CD4-positive, alpha-beta T cell treated with Interleukin-4 for 4 hours (primary cell): ENCODE results near the gene MBD6.
"Not testable (repeated sequence)": the region's sequence is repeated elsewhere in the genome, so short reads cannot be mapped to it uniquely, and the experiment has no call there.

ENCODE experiments used
- DNase-seq: peaks from one replicate; pipeline ENCODE4 v3.0.0-alpha.2; 2020

MBD6 gene

GRCh38 chr12:57515408-57515933 lies 7.2 kb upstream of the MBD6 start:
- no peak for DNase-seq

DNA sequence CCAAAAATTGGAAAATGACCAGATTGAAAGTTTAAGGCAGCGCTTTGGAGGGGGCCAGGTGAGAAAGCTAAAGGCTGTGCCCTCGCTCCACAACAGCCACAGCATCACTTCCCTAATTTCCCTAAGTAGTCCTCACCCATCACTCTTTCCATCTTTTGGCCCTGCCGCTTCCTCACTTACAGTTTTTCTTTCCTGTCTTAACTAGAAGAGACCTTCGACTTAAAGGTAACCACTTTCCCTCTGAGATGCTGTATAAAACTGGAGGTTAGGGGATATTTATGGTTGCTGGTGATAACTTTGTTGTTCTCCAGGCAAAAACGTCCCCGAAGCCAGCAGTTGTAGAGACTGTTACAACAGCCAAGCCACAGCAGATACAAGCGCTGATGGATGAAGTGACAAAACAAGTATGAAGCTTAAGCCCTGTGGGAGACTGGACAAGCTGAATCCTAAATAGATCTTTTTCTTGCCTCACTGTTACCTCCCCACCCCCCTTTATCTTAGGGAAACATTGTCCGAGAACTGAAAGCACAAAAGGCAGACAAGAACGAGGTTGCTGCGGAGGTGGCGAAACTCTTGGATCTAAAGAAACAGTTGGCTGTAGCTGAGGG lies 6.6 kb upstream of the MBD6 start:
- DNase-seq, result no peak

- no peak for DNase-seq
Measured at GRCh38 chr12:57516617-57517153, 5.9 kb upstream of the MBD6 start.

DNA sequence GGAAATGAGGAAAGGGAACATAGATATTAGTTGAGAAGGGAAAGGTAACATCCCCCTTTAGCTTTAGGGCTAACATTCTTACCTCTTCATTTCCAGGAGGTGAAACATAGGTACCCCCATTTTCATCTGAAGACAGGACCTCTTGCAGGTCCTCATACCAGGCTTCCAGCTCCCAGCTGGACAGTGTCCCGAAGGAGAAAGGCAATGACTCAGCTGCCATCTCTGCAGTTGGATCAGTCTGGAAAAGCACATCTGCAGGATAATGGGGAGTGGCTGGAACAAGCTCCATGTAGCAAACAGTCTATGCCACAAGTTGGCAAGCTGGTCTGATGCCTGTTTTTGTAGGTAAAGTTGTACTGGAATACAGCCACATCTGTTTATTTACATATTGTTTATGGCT lies 5.4 kb upstream of the MBD6 start:
- DNase-seq, result no peak

- not testable (repeated sequence) for DNase-seq
Measured at GRCh38 chr12:57517718-57518117, 4.9 kb upstream of the MBD6 start.

GRCh38 chr12:57518176-57518919 lies 4.3 kb upstream of the MBD6 start:
- no peak for DNase-seq

DNA sequence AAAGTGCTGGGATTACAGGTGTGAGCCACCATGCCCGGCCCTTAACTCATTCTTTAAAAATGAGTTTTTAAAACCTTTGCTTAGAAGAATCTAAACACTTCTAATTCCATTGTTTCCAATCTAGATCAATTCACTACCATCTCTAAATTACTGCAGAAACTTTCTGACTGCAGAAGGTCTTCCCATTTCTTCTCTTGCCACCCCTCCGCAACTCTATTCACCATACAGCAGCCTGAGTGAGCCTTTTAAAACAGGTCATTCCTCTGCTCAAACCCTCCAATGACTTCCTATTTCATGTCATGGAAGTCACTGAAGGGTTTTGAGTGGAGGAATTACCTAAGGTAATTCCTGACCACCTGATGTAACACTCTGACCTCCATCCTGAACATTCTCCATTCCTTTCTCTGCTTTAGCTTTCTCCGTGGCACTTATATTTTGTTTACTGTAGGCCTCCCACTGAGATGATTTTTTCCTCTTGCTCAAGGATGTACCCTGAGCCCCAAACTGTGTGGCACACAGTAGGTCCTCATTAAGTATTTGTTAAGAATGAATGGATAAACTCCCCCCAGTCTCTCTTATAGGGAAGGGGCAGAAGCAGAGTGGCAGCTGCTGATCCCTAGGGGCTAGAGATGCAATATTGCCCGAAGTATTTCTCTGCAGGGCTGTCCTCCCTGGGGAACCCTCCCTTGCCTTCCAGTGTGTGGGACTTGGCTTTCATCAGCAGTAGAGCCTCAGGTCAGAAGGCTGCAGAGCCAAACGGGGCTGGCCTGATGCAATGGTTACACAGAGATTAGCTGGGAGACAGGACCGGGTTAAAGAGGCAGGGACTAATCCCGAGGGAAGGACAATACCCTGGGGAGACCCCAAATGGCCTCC lies 3.5 kb upstream of the MBD6 start:
- no peak for DNase-seq

GRCh38 chr12:57519796-57520052 lies 2.9 kb upstream of the MBD6 start:
- no peak for DNase-seq

GRCh38 chr12:57520053-57520818 lies 2.4 kb upstream of the MBD6 start, which contains the start of gene DDIT3:
DDIT3 (minus strand) TSS chr12:57520514; CDS start chr12:57517406, 3,108 bp downstream.
- peak; percentile 99 for DNase-seq

DNA sequence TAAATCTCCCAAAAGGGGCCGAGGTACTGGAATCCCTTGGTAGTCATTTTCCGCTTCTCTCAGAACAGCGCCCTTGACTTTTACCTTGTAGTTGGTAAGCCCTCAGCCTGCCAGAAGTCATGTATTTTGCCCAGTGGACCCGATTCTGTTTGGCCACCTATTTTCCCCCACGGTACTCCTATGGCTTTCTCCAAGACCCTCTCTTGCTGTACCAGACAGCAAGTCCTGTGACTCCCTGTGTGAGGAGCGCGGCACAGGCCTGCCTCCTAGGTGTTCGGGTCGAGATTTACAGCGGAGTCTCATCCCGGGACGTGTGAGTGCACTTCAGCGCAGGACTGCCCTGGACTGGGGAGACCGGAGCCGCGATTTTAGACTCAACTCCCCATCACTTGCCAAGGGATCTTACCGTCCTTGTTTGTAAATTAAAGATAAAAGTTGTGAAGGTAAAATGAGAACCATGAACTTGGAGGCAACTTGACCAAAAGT lies 1.1 kb upstream of the MBD6 start:
- DNase-seq, result no peak

DNA sequence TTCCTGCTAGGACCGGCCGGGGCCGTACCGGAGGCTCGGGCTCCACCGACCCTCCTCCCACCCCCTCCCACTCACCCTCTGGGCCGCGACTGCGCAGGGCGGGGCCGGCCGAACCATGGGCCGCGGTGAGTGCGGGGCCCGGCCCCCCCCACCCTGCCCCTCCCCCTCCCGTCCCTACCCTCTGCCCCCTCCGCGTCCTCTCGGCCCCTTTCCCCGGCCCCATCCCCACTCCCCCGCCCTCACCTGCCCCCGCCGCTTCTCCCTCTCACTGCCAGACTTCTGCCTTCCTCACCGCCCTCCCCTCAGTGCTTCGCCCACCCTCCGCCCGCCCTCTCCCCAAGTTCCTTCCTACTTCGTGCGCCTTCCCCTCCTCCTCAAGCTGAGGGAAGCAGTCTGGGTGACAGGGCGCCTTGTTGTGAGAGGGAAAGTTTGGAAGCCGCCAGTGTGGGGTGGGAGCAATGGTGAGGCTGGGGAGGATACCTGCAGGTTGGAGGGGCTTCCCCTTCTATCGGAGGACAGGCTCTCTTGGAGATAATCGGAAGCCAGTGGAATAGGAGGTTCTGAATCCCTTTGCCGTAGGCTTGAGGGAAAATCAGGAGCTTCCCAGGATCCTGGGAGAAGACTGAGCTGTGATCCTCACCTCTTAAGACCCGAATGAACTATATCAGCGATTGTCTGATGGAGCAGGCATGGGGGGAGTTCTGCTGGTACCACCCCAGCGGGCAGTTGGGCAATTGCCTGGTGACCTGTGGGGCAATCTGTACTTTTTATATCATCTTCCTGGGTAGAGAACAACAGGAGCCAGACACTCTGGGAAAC lies 472 bp downstream of the MBD6 start:
- peak; percentile 36 for DNase-seq

DNA sequence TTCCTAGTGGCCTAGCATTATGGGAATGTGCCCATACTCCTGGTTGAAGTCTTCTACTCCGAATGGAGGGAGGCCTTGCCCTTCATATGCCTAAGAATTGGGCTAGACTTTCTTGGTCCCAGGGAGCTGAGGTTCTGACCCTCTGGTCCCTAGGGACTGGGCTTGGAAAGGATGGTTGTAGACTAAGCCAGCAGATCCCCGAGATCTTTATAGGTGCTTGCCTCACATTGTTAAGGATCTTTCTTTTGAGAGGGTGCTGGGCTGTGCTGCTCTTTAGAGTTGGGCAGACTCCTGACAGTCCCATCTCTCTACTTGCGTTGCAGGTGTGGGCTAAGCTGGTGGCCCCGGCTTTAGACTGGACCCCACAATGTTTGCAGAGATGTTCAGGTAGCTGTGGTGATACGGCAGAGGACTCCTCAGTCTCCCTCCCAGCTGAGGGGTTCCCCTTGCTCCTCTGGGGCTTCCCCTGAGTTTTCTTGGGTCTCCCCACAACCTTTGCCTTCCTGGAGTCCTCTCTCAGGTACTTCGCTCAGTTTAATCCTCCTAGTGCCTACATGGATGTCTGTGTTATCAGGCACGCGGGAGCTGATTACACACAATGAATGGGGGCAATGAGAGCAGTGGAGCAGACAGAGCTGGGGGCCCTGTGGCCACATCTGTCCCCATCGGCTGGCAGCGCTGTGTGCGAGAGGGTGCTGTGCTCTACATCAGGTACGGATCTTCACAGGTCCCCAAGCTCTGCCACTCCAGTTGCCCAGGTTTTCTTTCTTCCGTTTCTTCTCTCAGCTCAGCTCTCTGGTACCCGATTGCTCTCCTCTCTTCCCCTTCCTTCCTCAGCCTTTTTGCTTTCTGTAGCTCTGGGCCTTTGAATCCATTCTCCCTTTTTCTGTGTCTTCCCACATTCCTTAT lies 1.3 kb downstream of the MBD6 start:
- peak; percentile 10 for DNase-seq

DNA sequence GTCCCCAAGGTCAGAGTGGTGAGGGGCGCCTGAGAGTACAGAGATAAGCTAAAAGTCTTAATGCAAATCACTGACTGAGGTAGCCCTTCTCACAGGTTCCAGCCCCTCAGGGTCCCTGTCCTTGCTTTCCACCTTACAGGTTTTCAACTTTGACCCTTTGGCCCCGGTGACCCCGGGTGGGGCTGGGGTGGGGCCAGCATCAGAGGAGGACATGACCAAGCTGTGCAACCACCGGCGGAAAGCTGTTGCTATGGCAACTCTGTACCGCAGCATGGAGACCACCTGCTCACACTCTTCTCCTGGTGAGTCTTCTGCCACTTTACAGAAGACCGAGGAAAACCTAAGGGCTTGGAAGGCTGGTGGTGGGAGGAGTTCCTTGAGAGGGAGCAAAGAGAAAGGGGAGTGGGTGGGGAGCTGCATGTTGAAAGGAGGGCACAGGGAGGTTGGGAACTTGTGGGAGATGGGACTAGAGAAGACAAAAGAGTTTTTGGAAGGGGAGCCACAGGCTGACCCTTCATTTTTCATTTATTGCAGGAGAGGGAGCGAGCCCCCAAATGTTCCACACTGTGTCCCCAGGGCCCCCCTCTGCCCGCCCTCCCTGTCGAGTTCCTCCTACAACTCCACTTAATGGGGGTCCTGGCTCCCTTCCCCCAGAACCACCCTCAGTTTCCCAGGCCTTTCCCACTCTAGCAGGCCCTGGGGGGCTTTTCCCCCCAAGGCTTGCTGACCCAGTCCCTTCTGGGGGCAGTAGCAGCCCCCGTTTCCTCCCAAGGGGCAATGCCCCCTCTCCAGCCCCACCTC lies 2.4 kb downstream of the MBD6 start:
- DNase-seq, result no peak

- DNase-seq, result no peak
Measured at GRCh38 chr12:57525615-57526383, 3.2 kb downstream of the MBD6 start.

- DNase-seq, result no peak
Measured at GRCh38 chr12:57526477-57527126, 4.0 kb downstream of the MBD6 start.

GRCh38 chr12:57527184-57527583 lies 4.6 kb downstream of the MBD6 start:
- DNase-seq, result no peak

DNA sequence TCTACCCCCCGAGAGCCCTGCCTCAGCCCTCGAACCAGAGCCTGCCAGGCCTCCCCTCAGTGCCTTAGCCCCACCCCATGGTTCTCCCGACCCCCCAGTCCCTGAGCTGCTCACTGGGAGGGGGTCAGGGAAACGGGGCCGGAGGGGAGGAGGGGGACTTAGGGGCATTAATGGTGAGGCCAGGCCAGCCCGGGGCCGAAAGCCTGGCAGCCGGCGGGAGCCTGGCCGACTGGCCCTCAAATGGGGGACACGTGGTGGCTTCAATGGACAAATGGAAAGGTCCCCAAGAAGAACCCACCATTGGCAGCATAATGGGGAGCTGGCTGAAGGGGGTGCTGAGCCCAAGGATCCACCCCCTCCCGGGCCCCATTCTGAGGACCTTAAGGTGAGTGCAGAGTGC lies 5.6 kb downstream of the MBD6 start:
- no peak for DNase-seq
